GM15510 (cell line): ENCODE results near the gene APEH.

Experiments used
- POLR2A ChIP-seq: IDR thresholded peaks from 3 replicates; pipeline ENCODE4 v1.6.1; 2011; ENCODE audit warnings: borderline replicate concordance; ENCODE audit not compliant: insufficient read length; ENCODE audit errors: extremely low read depth

APEH gene

DNA sequence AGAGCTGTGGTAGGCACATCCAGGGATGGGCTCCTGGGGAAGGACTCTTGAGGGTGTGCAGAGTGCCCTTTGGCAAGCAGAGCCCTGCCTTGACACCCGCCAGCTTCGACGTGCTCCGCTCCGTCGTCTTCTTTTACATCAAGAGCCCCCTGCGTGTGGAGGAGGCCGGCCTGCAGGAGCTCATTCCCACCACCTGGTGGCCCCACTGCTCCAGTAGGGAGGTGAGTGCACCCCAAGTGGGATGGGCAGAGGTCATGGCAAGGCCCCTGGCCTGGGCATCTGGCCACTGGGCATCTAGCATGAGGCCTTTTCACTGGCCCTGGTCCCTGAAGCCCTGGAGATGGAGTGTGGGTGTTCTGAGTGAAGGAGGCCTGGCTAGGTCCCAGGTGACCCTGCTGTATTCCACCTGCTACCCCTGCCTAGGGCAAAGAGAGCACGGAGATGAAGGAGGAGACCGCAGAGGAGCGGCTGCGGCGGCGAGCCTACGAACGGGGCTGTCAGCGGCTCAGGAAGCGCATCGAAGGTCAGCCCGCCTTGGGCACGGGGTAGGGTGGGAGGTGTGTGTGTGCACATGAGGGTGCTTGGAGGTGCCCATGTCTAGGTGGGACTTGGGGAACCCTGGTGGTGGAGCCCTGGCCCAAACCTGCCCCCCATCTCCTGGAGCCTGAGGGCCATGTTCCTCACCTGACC lies 27.4 kb downstream of the APEH start:
- TF ChIP-seq POLR2A, result no peak

DNA sequence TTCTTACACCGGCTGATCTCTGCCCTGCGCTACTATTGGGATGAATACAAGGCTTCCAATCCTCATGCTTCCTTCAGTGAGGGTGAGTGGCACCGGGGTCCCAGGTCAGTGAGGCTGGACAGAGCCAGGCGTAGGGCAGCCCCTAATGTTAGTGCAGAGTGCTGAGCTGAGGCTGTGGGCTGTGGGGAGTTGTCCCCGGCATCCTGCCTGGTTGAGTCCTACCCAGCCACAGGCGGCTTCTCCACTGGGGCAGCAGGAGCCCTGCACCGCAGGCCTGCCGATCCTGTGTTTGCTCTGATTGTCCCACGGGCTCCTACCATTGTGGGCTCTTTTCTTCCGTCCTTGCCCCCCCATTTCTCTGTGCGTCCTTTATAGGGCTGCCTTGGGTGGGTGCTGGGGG lies 28.5 kb downstream of the APEH start:
- no peak for TF ChIP-seq POLR2A

GRCh38 chr3:49703443-49703927 lies 29.3 kb downstream of the APEH start:
- TF ChIP-seq POLR2A, result no peak

GRCh38 chr3:49703956-49704355 lies 29.8 kb downstream of the APEH start:
- no peak for TF ChIP-seq POLR2A

GRCh38 chr3:49704629-49705028 lies 30.5 kb downstream of the APEH start:
- no peak for TF ChIP-seq POLR2A

DNA sequence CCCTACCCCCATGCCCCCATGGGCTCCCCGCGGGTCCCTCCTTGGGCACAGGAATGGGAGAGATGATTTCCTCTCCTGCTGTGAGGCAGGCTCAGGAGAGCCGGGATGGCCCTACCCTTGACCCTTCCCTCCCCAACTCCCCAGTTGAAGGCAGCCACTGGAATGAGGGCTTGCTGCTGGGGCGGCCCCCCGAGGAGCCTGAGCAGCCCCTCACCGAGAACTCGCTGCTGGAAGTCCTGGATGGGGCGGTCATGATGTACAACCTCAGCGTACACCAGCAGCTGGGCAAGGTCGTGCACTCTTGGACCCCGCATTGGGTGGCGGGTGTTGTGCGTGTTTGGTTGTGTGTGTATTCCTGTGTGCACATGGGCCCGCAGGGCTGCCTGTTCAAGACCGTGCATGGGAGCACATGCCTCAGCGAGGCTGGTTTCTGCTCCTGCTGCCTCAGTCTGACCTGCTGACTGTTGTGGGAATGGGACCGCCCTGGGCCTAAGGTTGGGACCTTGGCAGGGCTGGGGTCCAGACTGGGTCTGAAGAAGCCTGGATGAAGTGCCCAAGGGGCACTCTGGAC lies 31.3 kb downstream of the APEH start:
- no peak for TF ChIP-seq POLR2A

- TF ChIP-seq POLR2A, result no peak
Measured at GRCh38 chr3:49706456-49707112, 32.4 kb downstream of the APEH start.

DNA sequence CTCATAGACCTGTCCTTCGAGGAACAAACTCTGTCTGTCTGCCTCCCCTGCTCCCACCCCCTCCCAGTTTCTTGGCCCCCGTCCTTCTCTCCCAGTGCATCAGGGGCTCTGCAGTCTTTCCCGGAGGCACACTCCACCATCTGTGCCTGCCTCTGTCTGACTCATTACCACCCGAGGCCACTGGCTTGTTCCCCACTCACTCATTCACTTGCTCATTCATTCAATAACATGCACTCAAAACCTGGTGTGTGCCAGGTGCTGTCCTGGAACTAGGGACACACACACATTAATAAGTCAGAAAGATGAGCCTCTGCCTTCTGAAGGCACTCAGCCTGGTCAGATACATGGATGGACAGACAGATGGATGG lies 32.9 kb downstream of the APEH start:
- TF ChIP-seq POLR2A, result no peak

DNA sequence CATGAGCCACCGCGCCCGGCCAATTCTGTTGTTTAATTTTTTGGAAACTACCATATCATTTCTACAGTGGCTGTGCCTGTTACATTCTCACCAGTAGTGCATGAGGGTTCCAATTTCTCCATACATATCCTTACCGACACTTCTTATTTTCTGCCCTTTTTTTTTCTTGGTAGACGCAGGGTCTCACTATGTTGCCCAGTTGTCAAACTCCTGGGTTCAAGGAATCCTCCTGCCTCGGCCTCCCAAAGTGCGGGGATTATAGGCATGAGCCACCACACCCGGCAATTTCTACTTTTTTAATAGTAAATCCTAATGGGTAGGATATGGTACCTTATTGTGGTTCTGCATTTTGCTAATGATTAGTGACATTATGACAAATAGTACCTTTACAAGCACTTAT lies 35.7 kb downstream of the APEH start:
- TF ChIP-seq POLR2A, result no peak

GRCh38 chr3:49711489-49711888 lies 37.3 kb downstream of the APEH start:
- no peak for TF ChIP-seq POLR2A

- no peak for TF ChIP-seq POLR2A
Measured at GRCh38 chr3:49712166-49712565, 38.0 kb downstream of the APEH start.

DNA sequence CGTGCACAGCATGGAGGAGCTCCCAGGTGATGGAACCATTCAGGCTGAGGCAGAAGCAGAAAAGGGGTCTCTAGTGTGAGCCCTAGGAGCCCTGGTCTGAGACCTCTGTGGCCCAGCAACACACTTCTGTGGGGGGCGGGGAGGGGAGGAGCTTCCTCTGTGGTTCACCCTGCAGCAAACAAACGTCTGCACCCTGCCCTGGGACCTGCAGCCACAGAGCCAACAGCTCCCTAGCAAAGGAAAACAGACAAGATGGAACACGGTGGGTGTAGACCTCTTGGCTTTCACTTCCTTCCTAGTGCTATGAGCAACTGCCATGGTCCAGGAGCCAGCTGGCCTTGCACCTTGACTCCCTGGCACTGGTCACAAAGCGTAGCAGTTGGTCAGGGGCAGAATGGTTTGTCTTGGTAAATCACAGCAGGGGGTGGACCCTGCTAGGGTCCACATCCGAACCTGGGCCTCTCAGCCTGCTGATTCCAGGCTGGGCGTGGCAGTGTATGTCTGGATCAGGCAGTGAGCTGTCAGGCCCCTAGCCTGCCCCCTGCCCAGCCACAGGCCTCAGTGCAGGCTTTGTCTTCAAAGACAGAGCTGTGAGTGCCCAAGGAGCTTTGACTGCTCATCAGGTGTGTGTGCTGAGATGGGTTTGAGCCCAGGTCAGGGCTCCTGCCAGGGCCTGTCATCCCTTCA lies 38.6 kb downstream of the APEH start:
- TF ChIP-seq POLR2A, result no peak

GRCh38 chr3:49713336-49714105 lies 39.4 kb downstream of the APEH start:
- TF ChIP-seq POLR2A, result no peak

DNA sequence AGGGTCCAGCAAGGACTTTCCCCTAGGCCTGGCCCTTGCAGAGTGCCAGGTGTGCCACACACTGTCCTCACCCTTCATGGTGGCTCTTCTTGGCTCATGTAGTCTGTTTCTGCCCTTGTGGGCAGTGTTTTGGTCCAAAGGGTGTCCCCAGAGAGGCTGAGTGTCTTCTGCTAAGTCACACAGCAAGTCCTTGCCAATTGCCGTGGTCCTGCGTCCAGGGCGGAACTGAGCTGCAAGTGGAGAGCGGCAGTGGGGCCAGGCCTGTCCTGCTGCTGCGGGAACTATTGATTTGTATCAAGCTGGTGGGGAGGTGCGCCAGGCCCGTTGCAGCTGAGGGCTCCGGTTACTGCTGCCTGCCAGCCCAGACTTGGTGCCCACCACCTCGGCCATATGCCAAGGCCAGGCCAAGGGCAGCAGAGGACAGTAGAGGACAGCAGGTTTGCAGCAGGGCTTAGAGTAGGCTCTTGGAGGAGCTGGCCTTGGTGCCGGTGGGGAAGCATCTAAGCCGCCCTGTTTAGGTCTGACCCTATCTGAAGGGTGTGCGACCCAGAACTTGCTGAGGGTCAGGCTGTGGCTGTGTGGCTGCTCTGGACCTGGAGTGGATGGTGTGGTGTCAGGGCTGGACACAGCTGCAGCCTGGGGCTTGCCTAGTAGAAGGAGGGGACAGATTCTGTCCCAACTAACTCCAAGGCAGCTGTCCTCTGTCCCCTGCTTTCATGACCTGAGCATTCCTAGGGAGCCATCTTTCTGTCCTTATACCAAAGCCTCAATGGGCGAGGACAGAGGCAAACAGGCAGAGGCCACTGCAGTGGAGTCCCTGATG lies 40.8 kb downstream of the APEH start:
- TF ChIP-seq POLR2A, result no peak
